HepG2 (cell line): ENCODE measurements around the gene UNG. TPM values are rescaled to one million over a fixed set of nuclear protein-coding genes. Genes with fewer than 3 reads are reported as not detected.

Source experiments
- CENPX ChIP-seq: sonication (generic); formaldehyde crosslinking; IDR thresholded peaks from 2 replicates; pipeline ENCODE4 v1.9.0; 2021; ENCODE audit warnings: mild to moderate bottlenecking, missing genetic modification reagents, moderate library complexity
- DMAP1 ChIP-seq: IDR thresholded peaks from 2 replicates; pipeline ENCODE4 v1.6.1; 2016
- FIP1L1 ChIP-seq: fragments of 200-400 bp; formaldehyde crosslinking; IDR thresholded peaks from 2 replicates; pipeline ENCODE4 v1.6.1; 2018; ENCODE audit warnings: low read depth, mild to moderate bottlenecking, low read length, moderate library complexity, borderline replicate concordance; ENCODE audit not compliant: insufficient read depth
- HDAC2 ChIP-seq: sonication (generic); formaldehyde crosslinking; IDR thresholded peaks from 2 replicates; pipeline ENCODE4 v1.4.0; 2020; ENCODE audit warnings: missing genetic modification reagents
- MIXL1 ChIP-seq: IDR thresholded peaks from 2 replicates; pipeline ENCODE4 v1.6.1; 2016
- TFAP4 ChIP-seq: sonication (generic); IDR thresholded peaks from 2 replicates; pipeline ENCODE4 v1.6.1; 2016; ENCODE audit warnings: low read depth, borderline replicate concordance
- YEATS2 ChIP-seq: sonication (generic); formaldehyde crosslinking; IDR thresholded peaks from 2 replicates; pipeline ENCODE4 v1.4.0; 2020; ENCODE audit warnings: missing genetic modification reagents, borderline replicate concordance
- ZBTB14 ChIP-seq: sonication (generic); formaldehyde crosslinking; IDR thresholded peaks from 2 replicates; pipeline ENCODE4 v1.4.0; 2020; ENCODE audit warnings: missing genetic modification reagents
- ZBTB42 ChIP-seq: sonication (generic); formaldehyde crosslinking; IDR thresholded peaks from 2 replicates; pipeline ENCODE4 v1.5.0; 2020; ENCODE audit warnings: mild to moderate bottlenecking, missing genetic modification reagents
- ZNF138 ChIP-seq: sonication (generic); formaldehyde crosslinking; IDR thresholded peaks from 2 replicates; pipeline ENCODE4 v1.5.0; 2020; ENCODE audit warnings: mild to moderate bottlenecking, low read depth, missing genetic modification reagents
- ZNF160 ChIP-seq: sonication (generic); formaldehyde crosslinking; IDR thresholded peaks from 2 replicates; pipeline ENCODE4 v1.8.0; 2022; ENCODE audit warnings: mild to moderate bottlenecking, inconsistent platforms, missing genetic modification reagents
- ZNF709 ChIP-seq: sonication (generic); formaldehyde crosslinking; IDR thresholded peaks from 2 replicates; pipeline ENCODE4 v1.5.0; 2020; ENCODE audit warnings: mild to moderate bottlenecking, missing genetic modification reagents
- ZNF710 ChIP-seq: sonication (generic); formaldehyde crosslinking; IDR thresholded peaks from 2 replicates; pipeline ENCODE4 v1.5.0; 2020; ENCODE audit warnings: mild to moderate bottlenecking, missing genetic modification reagents, borderline replicate concordance
- ZNF740 ChIP-seq: sonication (generic); formaldehyde crosslinking; IDR thresholded peaks from 2 replicates; pipeline ENCODE4 v1.4.0; 2020; ENCODE audit warnings: missing genetic modification reagents
- ZNF800 ChIP-seq: sonication (generic); formaldehyde crosslinking; IDR thresholded peaks from 2 replicates; pipeline ENCODE4 v1.4.0; 2020; ENCODE audit warnings: missing genetic modification reagents
- polyA plus RNA-seq, 8 experiments: library from polyadenylated mRNA; depleted of rRNA in 3 of 8; stranded (reverse) in 7 of 8; unstranded in 1 of 8; fragments of >200 nt; fragmentation: Illumina TruSeq in 4 of 8; extraction: Trizol in 4 of 8; gene quantifications; 2 replicates each; pipeline versions ENCODE4 v1.2.1 to v1.2.3, GENCODE V29; 2011 to 2016; ENCODE audit warnings: low read depth in 4 of 8, missing spikeins in 1 of 8, mixed read lengths in 1 of 8; ENCODE audit not compliant: insufficient read depth in 1 of 8
- total RNA-seq, 5 experiments: library from RNA; depleted of rRNA; stranded (reverse); fragments of >200 nt; fragmentation: Illumina TruSeq; extraction: Trizol; gene quantifications; 2 replicates each; pipeline ENCODE4 v1.2.3, GENCODE V29; 2016; ENCODE audit warnings: low read depth in 1 of 5
- TF ChIP-seq, protein P1 (sequence below): sonication (generic); formaldehyde crosslinking; IDR thresholded peaks from 2 replicates; pipeline ENCODE4 v1.5.0; 2020; ENCODE audit warnings: mild to moderate bottlenecking, missing genetic modification reagents
- TF ChIP-seq, protein P2 (sequence below): sonication (generic); formaldehyde crosslinking; IDR thresholded peaks from 2 replicates; pipeline ENCODE4 v1.5.0; 2020; ENCODE audit warnings: mild to moderate bottlenecking, missing genetic modification reagents

Gene UNG
- total and polyA plus RNA-seq, 2 of the 13 experiments (the other 11 are each of a cell fraction or from before 2014, with no cell fraction given), result 23.3 to 114 TPM

DNA sequence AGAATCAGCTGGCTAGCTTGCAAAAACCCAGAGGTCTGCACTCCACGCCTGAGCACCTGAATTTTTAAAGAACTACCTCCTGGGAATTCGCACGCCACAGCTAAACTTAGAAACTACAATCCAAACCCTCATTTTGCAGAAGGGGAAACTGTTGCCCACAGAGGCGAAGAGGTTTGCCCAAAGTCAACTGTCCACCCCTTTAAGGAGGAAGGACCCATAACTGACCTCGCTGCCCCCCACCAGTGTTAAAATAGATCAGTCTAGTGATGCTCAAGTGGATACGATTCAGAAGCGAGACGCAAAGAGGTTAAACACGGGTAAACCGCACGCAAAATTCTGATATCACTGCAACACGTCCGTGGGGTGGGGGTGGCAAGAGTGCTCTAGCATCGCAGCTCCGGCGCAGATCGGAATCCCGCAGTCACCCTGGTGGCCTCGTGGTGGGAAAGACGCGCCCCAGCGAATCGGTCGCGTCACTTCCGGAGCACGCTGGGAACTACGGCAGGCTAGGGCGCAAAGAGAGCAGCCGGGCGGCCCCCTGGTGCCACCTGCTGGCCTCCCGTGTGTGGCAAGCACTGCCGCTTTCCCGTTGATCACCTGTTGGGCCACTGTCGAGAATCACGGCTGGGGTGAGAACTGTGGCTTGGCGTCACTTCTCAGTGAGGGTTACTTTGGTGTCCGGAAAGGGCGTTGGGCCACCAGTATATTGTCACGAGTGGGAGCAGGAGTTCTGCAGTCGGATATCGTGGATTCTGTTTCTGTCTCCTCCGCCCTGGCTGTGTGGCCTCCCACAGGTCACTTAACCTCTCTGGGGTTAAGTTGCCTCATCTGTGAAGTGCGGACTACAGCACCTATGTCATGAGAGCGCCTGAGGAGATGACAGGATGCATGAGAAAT is 4.1 kb upstream of the UNG start, which contains the start of gene ALKBH2 (continued):
- peak; percentile 82; the same call in 1 of the 2 replicates for TF ChIP-seq ZNF710
- peak; percentile 94; the same call in 1 of the 2 replicates for TF ChIP-seq ZNF160 (CRISPR knock-in tag)
- no peak for TF ChIP-seq CENPX (CRISPR knock-in tag)
- peak; percentile 81; the same call in 1 of the 2 replicates for TF ChIP-seq ZNF740 (CRISPR knock-in tag)
- no peak; the same call in 1 of the 2 replicates for TF ChIP-seq ZBTB14
- TF ChIP-seq YEATS2, result peak; percentile 96
- TF ChIP-seq ZNF709 (CRISPR knock-in tag), result peak; percentile 80; the same call in 1 of the 2 replicates
- TF ChIP-seq FIP1L1, result no peak
- peak; percentile 88 for TF ChIP-seq TFAP4
- TF ChIP-seq ZNF138, result peak; percentile 97; the same call in 1 of the 2 replicates
- peak; percentile 64 for TF ChIP-seq ZBTB42 (CRISPR knock-in tag)
- peak; percentile 94 for TF ChIP-seq HDAC2 (CRISPR knock-in tag)
- TF ChIP-seq, protein P1, sequence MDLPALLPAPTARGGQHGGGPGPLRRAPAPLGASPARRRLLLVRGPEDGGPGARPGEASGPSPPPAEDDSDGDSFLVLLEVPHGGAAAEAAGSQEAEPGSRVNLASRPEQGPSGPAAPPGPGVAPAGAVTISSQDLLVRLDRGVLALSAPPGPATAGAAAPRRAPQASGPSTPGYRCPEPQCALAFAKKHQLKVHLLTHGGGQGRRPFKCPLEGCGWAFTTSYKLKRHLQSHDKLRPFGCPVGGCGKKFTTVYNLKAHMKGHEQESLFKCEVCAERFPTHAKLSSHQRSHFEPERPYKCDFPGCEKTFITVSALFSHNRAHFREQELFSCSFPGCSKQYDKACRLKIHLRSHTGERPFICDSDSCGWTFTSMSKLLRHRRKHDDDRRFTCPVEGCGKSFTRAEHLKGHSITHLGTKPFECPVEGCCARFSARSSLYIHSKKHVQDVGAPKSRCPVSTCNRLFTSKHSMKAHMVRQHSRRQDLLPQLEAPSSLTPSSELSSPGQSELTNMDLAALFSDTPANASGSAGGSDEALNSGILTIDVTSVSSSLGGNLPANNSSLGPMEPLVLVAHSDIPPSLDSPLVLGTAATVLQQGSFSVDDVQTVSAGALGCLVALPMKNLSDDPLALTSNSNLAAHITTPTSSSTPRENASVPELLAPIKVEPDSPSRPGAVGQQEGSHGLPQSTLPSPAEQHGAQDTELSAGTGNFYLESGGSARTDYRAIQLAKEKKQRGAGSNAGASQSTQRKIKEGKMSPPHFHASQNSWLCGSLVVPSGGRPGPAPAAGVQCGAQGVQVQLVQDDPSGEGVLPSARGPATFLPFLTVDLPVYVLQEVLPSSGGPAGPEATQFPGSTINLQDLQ (CRISPR knock-in tag), result peak; percentile 61; the same call in 1 of the 2 replicates
- TF ChIP-seq ZNF800, result 0 out of 2 replicates have a peak, but pooled peaks have one; percentile 28
- peak; percentile 85; the same call in 1 of the 2 replicates for TF ChIP-seq MIXL1
- TF ChIP-seq, protein P2, sequence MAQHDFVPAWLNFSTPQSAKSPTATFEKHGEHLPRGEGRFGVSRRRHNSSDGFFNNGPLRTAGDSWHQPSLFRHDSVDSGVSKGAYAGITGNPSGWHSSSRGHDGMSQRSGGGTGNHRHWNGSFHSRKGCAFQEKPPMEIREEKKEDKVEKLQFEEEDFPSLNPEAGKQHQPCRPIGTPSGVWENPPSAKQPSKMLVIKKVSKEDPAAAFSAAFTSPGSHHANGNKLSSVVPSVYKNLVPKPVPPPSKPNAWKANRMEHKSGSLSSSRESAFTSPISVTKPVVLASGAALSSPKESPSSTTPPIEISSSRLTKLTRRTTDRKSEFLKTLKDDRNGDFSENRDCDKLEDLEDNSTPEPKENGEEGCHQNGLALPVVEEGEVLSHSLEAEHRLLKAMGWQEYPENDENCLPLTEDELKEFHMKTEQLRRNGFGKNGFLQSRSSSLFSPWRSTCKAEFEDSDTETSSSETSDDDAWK (CRISPR knock-in tag), result no peak
- TF ChIP-seq DMAP1, result peak; percentile 94
